Stimulated activated naive B cell treated with anti-CD40 and anti-IgM and Interleukin-4, amounts not matched to agents 10 μg/mL and 1 μg/mL and 100 μg/mL, for 72 hours (primary cell): ENCODE data around the gene CAMSAP2.

Experiments used
- ATAC-seq, 2 donors: fragments of 150-1000 bp; cut with Tn5 transposase; replicated peaks; 2 replicates each; pipeline ENCODE4 v1.10.0; 2021; ENCODE audit warnings: moderate library complexity in 1 of 2
- DNase-seq: peaks from one replicate; pipeline ENCODE4 v3.0.0; 2021
- H3K27ac Mint-ChIP-seq: one replicate; pipeline ENCODE4 v1.8.0; 2022; ENCODE audit warnings: mild to moderate bottlenecking, mixed read lengths
- H3K27me3 Mint-ChIP-seq, 2 donors: one replicate each; pipeline ENCODE4 v1.8.0; 2022; ENCODE audit warnings: mixed read lengths in 2 of 2
- H3K36me3 Mint-ChIP-seq, 2 donors: one replicate each; pipeline ENCODE4 v1.8.0; 2022; ENCODE audit warnings: mixed read lengths in 2 of 2, mild to moderate bottlenecking in 1 of 2
- H3K4me1 Mint-ChIP-seq, 2 donors: one replicate each; pipeline ENCODE4 v1.8.0; 2022; ENCODE audit warnings: mixed read lengths in 2 of 2, mild to moderate bottlenecking in 1 of 2
- H3K4me3 Mint-ChIP-seq, 2 donors: one replicate each; pipeline ENCODE4 v1.8.0; 2022; ENCODE audit warnings: mild to moderate bottlenecking in 2 of 2, mixed read lengths in 2 of 2, moderate library complexity in 1 of 2
- H3K9me3 Mint-ChIP-seq, 2 donors: one replicate each; pipeline ENCODE4 v1.8.0; 2022; ENCODE audit warnings: mixed read lengths in 2 of 2, mild to moderate bottlenecking in 1 of 2

Gene CAMSAP2

GRCh38 chr1:200895443-200895789, 156.7 kb downstream of the CAMSAP2 start:
- H3K9me3 Mint-ChIP-seq = no peaks in the 10 kb centered on the region
- no peak overlapping the region for H3K27ac Mint-ChIP-seq

GRCh38 chr1:200895801-200896530, 157.3 kb downstream of the CAMSAP2 start:
- ATAC-seq = peak; percentile 62 to 66
- Mint-ChIP-seq H3K4me1 (peaks cover 16 to 32% of the 10 kb centered on the region in 2 donors), H3K27me3 (peaks cover 42 to 72% of the 10 kb centered on the region in 2 donors)

More at GRCh38 chr1:200895443-200895789, 156.7 kb downstream of the CAMSAP2 start:
- Mint-ChIP-seq H3K27me3 (peaks cover 46 to 78% of the 10 kb centered on the region in 2 donors), H3K36me3 (no peaks in the 10 kb centered on the region), H3K4me3 (no peak overlapping the region), H3K4me1 (peaks cover 22 to 38% of the 10 kb centered on the region in 2 donors)
- DNase-seq (no peak), ATAC-seq (no peak)

GRCh38 chr1:200896531-200897196, 158.0 kb downstream of the CAMSAP2 start:
- Mint-ChIP-seq H3K9me3 (no peaks in the 10 kb centered on the region), H3K4me3 (no peak overlapping the region), H3K4me1 (peaks cover 14 to 25% of the 10 kb centered on the region in 2 donors), H3K36me3 (no peaks in the 10 kb centered on the region), H3K27me3 (peaks cover 42 to 71% of the 10 kb centered on the region in 2 donors), H3K27ac (no peak overlapping the region)
- no peak for DNase-seq
- ATAC-seq = no peak

More at GRCh38 chr1:200895801-200896530, 157.3 kb downstream of the CAMSAP2 start:
- Mint-ChIP-seq H3K9me3 (no peaks in the 10 kb centered on the region), H3K27ac (no peak overlapping the region), H3K4me3 (no peak overlapping the region), H3K36me3 (no peaks in the 10 kb centered on the region)
- DNase-seq = no peak

GRCh38 chr1:200897259-200897658, 158.6 kb downstream of the CAMSAP2 start:
- Mint-ChIP-seq H3K27me3 (peaks cover 41 to 65% of the 10 kb centered on the region in 2 donors), H3K27ac (no peak overlapping the region), H3K4me1 (peaks cover 9 to 19% of the 10 kb centered on the region in 2 donors), H3K36me3 (no peaks in the 10 kb centered on the region), H3K9me3 (no peaks in the 10 kb centered on the region), H3K4me3 (no peak overlapping the region)
- ATAC-seq (no peak), DNase-seq (no peak)

- Mint-ChIP-seq H3K36me3 (no peaks in the 10 kb centered on the region), H3K27ac (no peak overlapping the region), H3K9me3 (no peaks in the 10 kb centered on the region), H3K4me3 (no peak overlapping the region), H3K27me3 (peaks cover 27 to 47% of the 10 kb centered on the region in 2 donors), H3K4me1 (peaks cover 9 to 14% of the 10 kb centered on the region in 2 donors)
- ATAC-seq (no peak), DNase-seq (no peak)
Observed at GRCh38 chr1:200899015-200899386, 160.3 kb downstream of the CAMSAP2 start.

- Mint-ChIP-seq H3K36me3 (no peaks in the 10 kb centered on the region), H3K4me3 (no peak overlapping the region), H3K27me3 (peaks cover 25 to 42% of the 10 kb centered on the region in 2 donors), H3K27ac (no peak overlapping the region), H3K4me1 (peaks cover 9 to 14% of the 10 kb centered on the region in 2 donors), H3K9me3 (no peaks in the 10 kb centered on the region)
- ATAC-seq = no peak
- DNase-seq = no peak
Observed at GRCh38 chr1:200899451-200899915, 160.8 kb downstream of the CAMSAP2 start.

- H3K9me3 Mint-ChIP-seq = no peaks in the 10 kb centered on the region
- H3K27me3 Mint-ChIP-seq = peaks cover 22 to 35% of the 10 kb centered on the region in 2 donors
- DNase-seq (no peak), ATAC-seq (no peak)
- peaks cover 9 to 14% of the 10 kb centered on the region in 2 donors for H3K4me1 Mint-ChIP-seq
- no peak overlapping the region for H3K27ac Mint-ChIP-seq
- no peaks in the 10 kb centered on the region for H3K36me3 Mint-ChIP-seq
- H3K4me3 Mint-ChIP-seq = no peak overlapping the region
Observed at GRCh38 chr1:200899954-200900867, 161.5 kb downstream of the CAMSAP2 start.

GRCh38 chr1:200900877-200901276, 162.2 kb downstream of the CAMSAP2 start:
- H3K27ac Mint-ChIP-seq = no peak overlapping the region
- H3K4me3 Mint-ChIP-seq = no peak overlapping the region
- DNase-seq (no peak), ATAC-seq (no peak)
- no peaks in the 10 kb centered on the region for H3K36me3 Mint-ChIP-seq
- peaks cover 22 to 35% of the 10 kb centered on the region in 2 donors for H3K27me3 Mint-ChIP-seq
- no peaks in the 10 kb centered on the region for H3K9me3 Mint-ChIP-seq
- peaks cover 5 to 10% of the 10 kb centered on the region in 2 donors for H3K4me1 Mint-ChIP-seq

GRCh38 chr1:200901350-200901749, 162.7 kb downstream of the CAMSAP2 start:
- no peak overlapping the region for H3K27ac Mint-ChIP-seq
- H3K4me1 Mint-ChIP-seq = peaks cover 4 to 6% of the 10 kb centered on the region in 2 donors
- no peaks in the 10 kb centered on the region for H3K36me3 Mint-ChIP-seq
- ATAC-seq = no peak
- no peaks in the 10 kb centered on the region for H3K9me3 Mint-ChIP-seq
- H3K4me3 Mint-ChIP-seq = no peak overlapping the region
- H3K27me3 Mint-ChIP-seq = peaks cover 22 to 35% of the 10 kb centered on the region in 2 donors
- DNase-seq = no peak

GRCh38 chr1:200901796-200902444, 163.2 kb downstream of the CAMSAP2 start:
- ATAC-seq (no peak), DNase-seq (no peak)
- H3K4me3 Mint-ChIP-seq = no peak overlapping the region
- peaks cover 0 to 4% of the 10 kb centered on the region in 2 donors for H3K4me1 Mint-ChIP-seq
- H3K27ac Mint-ChIP-seq = no peak overlapping the region
- H3K9me3 Mint-ChIP-seq = no peaks in the 10 kb centered on the region
- H3K36me3 Mint-ChIP-seq = no peaks in the 10 kb centered on the region
- H3K27me3 Mint-ChIP-seq = peaks cover 22 to 35% of the 10 kb centered on the region in 2 donors

- Mint-ChIP-seq H3K27ac (no peak overlapping the region), H3K36me3 (no peaks in the 10 kb centered on the region), H3K9me3 (peaks cover 3% of the 10 kb centered on the region in 2 donors), H3K4me1 (peaks cover 7 to 15% of the 10 kb centered on the region in 2 donors), H3K4me3 (no peak overlapping the region), H3K27me3 (peaks cover 13 to 18% of the 10 kb centered on the region in 2 donors)
- ATAC-seq = no peak
- DNase-seq = no peak
Observed at GRCh38 chr1:200903793-200904192, 165.1 kb downstream of the CAMSAP2 start.

GRCh38 chr1:200904772-200905171, 166.1 kb downstream of the CAMSAP2 start:
- Mint-ChIP-seq H3K9me3 (peaks cover 3% of the 10 kb centered on the region in 2 donors), H3K4me1 (peaks cover 8 to 15% of the 10 kb centered on the region in 2 donors), H3K27ac (no peak overlapping the region), H3K36me3 (no peaks in the 10 kb centered on the region), H3K4me3 (no peak overlapping the region), H3K27me3 (peaks cover 9 to 10% of the 10 kb centered on the region in 2 donors)
- ATAC-seq (no peak), DNase-seq (no peak)

- H3K27ac Mint-ChIP-seq = no peak overlapping the region
- no peaks in the 10 kb centered on the region for H3K36me3 Mint-ChIP-seq
- H3K27me3 Mint-ChIP-seq = peaks cover 5 to 10% of the 10 kb centered on the region in 2 donors
- peak; percentile 70 to 77 for ATAC-seq
- H3K4me3 Mint-ChIP-seq = no peak overlapping the region
- DNase-seq = no peak
- peaks cover 3% of the 10 kb centered on the region in 2 donors for H3K9me3 Mint-ChIP-seq
- peaks cover 9 to 15% of the 10 kb centered on the region in 2 donors for H3K4me1 Mint-ChIP-seq
Observed at GRCh38 chr1:200905411-200906052, 166.8 kb downstream of the CAMSAP2 start.
